Stimulated activated CD8-positive, alpha-beta memory T cell treated with anti-CD3 and anti-CD28 coated beads, Interleukin-4, amount 100 ng/mL, for 4 hours (primary cell): Measurements from ENCODE around the gene MAP9.
"Not testable (repeated sequence)": the region's sequence is repeated elsewhere in the genome, so short reads cannot be mapped to it uniquely, and the experiment has no call there.

Experiments used
- DNase-seq, 2 donors: peaks; one replicate each; pipeline ENCODE4 v3.0.0-alpha.2; 2020; ENCODE audit warnings: low read depth in 2 of 2, low spot score in 1 of 2

MAP9 gene

DNA sequence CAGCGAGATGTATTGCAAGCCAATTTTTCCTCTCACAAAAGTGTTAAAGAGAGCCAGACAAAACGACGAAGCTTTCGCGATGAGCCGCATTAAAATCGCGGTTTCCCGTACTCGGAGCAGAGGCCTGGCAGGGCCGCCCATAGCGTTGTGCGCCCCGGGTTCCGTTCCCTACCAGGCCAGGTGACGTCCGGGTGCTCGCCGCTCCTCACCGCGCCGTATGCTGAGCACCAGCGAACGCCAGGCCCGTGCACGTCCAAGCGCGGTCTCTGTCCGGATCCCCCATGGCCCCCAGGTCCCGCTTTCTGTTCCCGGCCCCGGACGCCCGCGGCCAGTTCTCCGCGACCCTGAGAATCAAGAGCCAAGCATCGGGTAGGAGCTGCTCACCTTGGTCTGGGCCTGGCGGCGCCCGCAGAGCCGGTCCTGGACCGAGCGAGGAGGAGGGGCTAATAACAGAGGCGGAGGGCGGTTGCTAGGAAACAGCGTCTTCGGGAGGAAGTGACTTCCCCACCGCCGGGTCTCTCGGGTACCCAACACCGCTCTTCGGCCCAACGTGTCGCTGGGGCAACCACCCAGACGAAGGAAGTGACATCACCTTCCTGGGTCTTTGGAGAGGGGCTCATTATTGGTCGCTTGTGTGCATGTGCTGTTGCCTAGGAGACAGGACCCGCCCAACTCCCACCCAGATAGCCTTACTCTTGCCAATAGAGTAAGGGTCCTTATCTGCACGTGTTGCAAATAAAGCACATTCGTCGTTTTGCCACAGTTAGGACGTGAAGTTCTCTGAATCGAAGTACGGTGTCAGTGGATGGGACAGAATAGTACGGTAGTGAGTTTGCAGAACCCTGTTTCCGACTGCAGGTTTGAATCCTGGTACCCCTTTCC lies at the start of gene MAP9:
TSS of gene MAP9 (minus strand) at position 579 of the 882 bp plus-strand sequence. CDS start 1,115 bp downstream, outside the sequence.
- peak; percentile 69 to 85 for DNase-seq

DNA sequence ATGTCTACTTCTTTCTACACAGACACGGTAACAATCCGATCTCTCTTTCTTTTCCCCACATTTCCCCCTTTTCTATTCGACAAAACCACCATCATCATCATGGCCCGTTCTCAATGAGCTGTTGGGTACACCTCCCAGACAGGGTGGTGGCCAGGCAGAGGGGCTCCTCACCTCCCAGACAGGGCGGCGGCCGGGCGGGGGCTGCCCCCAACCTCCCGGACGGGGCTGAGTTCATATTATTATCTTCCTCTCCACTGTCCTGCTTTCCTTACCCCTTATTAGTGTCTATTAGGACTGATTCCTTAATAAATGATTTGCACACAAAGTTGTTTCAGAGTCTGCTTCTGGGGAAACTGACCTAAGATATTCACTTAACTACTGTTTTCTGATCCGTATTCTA lies 48.0 kb upstream of the MAP9 start:
- not testable (repeated sequence) for DNase-seq

DNA sequence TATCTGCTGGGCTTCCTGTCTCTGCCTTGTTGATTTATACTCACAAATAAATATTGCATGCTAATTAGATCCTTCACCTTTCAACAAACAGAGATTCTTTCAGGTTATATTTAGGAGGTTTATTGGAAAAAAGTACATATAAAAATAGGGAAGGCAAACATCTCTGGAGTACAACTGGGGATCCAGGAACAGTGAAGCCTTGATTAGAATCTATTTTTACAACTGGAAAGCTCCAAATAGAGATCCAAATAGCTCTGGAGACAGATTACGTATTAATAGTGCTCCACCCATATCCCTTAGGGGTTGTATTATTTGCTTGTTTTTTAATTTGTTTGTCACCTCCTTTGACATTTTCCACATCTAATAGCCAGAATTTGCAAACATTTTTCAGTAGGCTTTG lies 46.9 kb upstream of the MAP9 start:
- no peak for DNase-seq

DNA sequence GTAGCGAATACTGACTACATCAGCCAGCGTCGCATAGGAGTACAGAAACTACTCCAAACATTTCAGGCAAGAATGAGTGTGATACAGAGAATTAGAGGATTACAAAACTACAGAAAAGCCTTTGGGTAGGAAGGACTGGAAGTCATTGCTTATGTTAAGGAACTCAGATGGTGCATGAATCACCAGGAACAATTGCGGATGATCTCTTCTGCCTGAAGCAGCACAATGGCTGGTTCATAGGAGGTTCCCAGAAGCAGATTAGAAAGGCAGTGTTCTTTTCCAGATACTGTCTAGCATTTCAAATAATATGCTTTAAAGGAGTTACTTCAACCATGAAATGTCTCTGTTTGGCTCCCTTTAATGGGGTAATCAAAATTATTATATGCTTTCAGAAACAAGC lies 42.5 kb upstream of the MAP9 start:
- no peak for DNase-seq

DNA sequence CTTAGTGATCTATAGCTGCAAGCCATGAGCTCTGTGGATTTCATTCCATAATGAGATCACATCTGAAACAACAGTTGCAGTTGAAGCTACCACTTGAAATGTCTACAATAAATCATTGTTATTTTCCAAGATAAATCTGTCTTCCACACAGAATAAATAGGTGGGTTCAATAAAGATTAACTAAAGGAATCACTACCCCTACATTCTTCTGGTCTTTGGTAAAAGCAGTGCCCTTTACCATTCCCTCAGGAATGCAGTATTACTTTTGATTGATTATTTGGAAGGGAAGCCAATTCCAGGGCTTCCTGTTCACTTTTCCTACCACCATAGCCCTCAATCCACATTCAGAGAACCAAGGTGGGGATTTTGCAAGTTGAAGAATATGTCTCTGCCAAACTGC lies 38.9 kb upstream of the MAP9 start:
- no peak for DNase-seq

DNA sequence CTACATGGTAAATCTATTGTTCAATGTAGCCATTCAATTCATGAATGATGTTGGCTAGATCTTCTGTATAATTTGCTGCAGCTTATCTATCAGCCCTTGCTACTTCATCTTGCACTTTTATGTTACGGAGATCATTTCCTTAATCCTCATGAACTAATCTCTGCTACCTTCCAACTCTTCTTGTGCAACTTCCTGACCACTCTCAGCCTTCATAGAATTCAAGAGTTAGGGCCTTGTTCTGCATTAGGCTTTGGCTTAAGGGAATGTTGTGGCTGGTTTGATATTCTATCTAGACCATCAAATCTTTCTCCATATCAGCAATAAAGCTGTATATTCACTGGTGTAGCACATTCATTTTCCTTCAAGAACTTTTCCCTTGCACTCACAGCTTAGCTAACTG lies 36.7 kb upstream of the MAP9 start:
- no peak for DNase-seq

DNA sequence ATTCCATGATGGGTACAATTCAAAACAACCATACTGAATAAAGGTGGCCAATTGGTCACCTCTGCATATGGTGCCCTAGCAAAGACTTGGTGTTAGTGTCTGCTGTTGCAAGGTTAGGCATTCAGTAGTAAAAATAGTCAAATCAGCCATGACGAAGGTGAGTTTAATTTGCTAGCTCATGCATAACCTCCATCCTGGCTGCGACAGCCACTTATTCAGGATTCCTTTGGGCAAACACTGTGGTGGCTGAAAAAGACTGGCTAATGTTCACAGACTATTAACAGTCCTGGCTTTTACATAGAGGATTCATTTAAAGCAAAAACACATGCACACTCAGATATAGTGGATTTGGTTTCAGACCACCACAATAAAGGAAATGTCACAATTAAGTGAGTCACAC lies 34.8 kb upstream of the MAP9 start:
- no peak for DNase-seq

DNA sequence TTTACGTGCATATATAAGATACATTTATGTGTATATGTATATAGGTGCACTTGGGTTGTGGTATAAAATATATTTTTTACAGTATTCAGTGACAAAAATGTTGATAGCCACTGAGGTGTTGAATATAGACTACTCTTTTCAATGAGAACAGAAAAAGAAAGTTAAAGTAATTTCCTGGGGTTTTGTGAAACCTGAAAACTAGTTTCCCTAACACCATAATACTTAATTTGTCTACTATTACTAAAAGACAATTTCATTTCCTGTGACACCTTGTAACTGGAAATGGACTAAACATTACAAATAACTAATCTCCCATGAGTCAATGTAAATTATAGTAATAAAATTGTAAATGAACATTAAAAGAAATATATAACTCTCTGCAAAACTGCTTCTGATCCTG lies 32.0 kb upstream of the MAP9 start:
- DNase-seq: no peak

DNA sequence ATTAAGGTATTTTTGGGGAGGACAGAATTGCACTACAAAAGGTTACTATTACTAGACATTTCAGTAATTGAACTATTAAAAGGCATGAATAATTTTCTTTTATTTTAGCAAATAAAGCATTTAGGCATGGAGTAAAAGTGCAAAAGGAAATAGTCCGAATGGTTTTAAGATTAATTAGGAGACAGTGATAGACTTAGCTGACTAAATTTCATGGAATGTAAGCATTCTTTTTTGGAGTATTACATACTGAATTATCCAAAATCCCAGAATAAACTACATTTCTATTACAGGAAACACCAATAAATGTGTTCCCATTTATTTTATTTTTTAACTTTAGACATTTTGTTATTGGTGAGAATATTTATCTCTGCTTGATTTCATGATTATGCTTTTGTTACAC lies 30.7 kb upstream of the MAP9 start:
- DNase-seq: no peak

DNA sequence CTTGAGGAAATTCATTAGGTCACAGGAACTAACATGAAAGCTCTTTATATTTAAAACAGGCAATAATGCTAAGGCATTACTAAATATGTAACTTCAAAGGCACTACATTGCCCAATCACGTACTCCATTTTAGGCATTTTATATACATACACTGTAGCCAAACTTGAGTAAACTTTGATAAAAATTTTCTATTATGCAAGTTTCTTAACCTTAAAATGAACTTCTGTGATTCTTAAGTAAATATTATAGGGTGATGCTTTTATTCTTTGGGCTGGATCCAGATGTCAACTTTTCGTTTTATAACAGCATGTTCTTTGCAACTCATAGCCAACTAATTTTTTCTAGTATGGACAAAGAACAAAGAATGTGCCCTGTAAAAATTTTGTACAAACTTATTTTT lies 28.3 kb upstream of the MAP9 start:
- no peak for DNase-seq

DNA sequence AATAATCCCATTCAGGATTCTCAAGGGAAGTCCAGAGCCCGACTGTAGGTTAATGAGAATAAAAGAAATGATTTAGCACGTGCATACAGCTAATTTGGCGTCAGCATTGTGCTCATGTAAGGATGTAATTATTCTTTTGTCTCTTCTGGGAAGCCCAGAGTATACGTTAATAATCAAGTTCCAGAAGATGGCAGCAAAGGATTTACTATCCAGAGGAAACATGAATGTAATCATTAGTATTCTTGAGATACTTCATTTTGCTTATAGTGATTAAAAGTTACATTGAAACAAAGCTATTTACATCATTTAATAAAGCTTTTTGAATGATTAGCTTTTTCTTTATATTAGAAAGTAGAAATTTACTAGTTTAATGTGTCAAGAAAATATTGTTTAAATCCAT lies 27.1 kb upstream of the MAP9 start:
- no peak for DNase-seq

DNA sequence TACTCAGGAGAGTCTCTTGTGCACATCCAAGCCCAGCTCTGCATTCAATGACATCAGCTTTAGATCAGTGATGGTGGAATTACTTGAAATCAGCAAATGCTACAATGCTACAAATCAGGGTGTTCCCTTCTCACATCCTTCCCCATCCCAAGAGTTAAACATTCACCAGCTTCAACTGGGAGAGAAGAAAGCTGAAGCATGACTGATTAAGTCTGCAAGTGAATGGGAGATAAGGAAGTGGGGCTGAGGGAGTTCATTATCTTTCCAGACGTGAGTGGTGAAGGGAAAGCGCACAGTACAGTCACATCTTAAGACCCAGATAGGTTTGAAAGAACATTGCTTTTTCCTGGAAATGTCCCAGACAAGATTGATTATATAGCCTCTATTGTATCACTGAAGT lies 26.2 kb upstream of the MAP9 start:
- no peak for DNase-seq

DNA sequence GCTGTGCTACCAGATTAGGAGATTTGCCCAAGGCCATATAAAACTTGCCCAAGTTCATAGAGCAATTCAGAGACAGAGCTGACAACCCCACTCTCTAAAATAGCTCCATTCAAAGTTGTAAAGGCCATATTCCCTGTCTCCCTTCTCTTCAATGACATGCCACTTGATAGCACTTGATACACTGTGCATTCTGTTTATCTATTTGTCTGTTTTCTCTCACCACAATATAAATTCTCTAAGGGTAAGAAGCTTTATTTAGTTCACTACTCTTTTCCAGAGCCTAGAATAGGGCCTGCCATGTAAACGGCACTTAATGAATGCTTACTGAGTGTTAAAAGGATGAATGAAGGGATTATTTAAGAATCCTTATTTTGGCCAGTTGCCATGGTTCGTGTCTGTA lies 24.1 kb upstream of the MAP9 start:
- DNase-seq: no peak

DNA sequence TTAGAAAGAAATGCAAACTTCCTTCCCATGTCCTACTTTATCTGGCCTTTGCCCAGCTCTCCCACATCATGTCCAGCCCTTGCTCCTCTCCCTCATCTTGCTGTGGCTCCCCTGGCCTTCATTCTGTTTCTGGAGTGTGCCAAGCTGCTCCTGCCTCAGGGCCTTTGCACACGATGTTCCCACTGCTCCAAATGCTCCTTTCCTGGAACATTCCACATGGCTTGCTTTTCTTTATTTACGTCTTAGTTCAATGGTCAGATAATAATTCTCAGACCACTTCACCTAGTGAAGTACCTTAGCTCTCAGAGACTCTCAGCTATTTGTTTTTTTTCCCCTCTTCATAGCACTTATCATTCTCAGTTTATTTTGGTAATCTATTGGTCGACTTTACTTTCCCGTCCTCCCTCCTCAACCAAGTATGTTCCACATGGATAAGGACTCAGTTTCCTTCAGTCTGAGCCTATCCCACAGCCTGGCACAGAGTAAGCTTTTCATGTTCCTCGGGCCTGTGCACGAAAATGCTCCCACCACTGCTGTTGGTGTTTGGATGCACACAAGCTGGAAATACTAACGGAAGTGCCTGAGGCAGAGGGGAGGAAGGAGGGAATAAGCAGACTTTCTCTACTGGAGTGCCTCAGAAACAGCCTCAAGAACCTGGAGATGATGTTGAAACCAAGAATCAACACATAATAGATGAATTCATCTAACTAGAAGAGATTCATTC lies 23.4 kb upstream of the MAP9 start:
- no peak for DNase-seq

DNA sequence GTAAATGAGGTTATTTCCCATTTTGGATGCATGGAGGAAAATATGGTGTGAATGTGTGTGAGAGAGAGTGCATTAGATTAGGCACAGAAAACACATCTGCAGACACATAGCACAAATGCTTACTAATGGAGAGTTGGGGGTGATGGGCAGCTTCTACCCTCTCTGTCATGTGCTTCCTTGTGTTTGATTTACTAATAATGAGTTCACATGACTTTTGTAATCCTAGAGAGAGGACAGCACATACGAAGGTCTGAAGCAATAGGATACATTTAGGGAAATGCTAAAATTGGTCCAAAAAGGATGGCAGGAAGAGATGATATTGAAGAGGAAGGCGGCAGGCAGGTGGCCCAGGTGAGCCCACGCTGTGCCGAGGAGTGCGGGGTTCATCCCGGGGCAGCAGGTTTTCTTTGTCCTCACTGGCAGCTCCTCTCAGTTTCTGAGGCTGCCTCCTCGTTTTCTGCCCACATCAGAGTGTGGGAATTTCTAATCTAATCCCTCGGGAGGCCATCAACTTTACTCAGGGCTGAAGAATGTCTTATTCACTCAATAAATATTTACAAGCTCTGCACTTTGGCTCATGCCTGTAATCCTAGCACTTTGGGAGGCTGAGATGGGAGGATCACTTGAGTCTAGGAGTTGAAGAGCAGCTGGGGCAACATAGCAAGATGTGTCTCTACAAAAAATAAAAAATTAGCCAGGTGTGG lies 15.9 kb upstream of the MAP9 start:
- DNase-seq: no peak

DNA sequence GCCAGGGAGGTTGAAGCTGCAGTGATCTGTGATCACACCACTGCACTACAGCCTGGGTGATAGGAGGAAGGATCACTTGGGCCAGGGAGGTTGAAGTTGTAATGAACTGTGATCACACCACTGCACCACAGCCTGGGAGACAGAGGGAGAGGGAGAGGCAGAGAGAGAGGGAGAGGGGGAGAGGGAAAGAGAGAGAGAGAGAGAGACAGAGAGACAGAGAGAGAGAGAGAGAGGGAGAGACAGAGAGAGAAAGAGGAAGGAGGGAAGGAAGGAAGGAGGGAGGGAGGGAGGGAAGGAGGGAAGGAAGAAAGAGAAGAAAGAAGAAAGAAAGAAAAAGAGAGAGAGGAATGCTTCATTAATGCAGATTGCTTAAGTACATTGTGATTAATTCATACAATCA lies 15.2 kb upstream of the MAP9 start:
- DNase-seq: no peak

DNA sequence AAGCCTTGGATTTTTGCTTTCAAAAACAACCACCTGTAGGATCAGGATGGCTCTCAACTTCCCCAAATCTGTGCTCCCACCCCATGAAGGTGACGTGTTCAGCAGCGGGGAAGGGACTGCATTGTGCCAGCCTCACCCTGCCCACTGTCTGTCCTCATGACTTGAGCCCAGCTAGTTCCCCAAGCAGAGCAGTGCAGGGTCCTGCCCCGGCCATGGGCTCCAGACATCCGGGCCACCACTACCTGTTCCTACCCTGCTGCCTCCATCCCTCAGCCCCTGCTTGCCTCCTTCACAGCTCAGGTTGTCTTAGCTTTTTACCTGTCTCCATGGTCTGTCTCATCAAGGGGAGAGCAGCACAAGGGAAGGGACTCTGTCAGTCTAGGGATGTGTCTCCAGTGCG lies 11.4 kb upstream of the MAP9 start:
- DNase-seq: no peak

DNA sequence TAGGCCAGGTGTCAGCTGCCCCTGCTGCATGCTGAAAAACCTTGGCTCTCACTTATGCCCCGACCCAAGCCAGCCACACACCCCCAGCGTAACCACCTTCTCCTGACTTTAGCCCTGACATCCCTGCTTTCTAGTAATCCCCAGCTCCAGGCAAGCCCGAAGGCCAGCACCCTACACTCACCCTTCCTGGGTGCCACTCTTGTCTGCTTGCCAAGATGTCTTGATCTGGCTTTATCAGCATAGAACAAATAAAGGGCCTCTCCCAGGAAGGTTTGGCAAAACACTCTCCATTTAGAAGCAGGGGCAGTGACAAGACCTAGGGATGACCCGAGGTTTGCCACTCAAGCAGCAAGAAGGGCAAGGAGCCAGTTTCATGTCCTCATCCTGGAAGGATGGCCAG lies 6.8 kb upstream of the MAP9 start:
- no peak for DNase-seq

DNA sequence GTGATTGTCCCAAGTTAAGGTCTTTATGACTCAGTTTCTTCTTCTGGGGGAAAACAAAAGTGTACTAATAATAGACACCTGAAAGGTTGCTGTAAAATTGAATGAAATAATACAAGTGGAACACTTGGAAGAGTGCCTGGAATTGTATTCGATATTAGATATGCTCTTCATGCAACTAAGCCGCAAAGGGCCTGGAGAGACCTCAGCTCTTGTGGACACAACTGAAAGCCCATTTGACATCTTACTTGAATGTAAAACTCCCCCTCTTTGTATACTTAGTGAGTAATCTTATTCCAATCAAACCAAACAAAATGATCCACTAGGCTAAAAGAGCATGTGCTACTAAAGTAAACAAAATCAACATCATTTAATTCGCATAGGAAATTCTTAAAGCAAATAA lies 511 bp upstream of the MAP9 start:
- no peak for DNase-seq

DNA sequence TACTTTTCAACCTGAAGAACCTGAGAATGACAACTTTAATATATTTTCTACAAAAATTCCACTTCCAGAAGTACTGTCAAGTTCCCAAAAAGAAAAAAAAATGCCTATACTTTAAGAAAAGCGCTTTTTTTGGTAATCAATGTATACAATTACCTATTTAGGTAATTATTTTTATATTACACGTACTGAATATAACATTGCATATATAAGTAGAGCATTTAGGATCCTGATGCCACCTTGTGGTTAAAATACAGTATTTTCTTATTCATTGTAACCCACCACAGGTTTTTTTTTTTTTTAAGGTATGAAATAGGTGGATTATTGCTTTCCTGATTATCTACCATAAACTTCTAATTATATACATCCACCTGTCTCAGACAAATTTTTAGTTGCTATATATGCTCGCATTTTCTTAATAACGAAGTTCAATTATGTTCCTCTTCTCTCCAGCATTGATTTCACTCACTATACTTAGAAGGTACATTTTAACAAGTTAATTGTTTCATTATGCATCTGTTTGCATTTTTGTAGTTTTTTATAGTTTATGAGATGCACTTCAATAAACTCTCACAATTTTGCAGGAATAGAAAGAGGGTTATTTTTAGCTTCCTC lies 5.2 kb downstream of the MAP9 start:
- no peak for DNase-seq

DNA sequence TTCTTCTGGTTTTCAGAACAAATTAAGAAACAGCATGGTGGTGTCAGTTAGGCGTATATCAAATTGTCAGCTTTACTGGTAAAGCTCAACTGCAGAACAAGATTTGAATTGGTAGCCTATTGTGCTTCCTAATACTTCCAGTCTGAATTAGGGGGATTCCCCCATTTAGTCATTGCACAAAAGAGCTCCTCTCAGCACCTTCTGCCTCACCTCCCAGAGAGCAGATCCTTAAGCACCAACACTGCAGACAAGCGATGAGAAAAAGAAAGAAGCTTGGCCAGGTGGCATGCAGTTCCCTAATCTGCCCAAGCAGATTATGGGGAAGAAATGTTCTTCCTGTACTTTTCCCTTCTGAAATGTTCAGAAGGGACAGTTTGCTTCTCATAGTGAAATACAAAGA lies 9.2 kb downstream of the MAP9 start:
- no peak for DNase-seq
